ENCODE data around the gene GPRIN1.
A peak's percentile ranks its signal among the peaks of the same experiment; 100 is the strongest.

The GPRIN1 gene

GRCh38 chr5:176644878-176645670 is 35.1 kb upstream of the GPRIN1 start:
- Histone ChIP-seq H3K4me3 (ENCODE audit: low read depth, low read length) (peak overlapping the region; percentile 21), H3K36me3 (no peaks in the 10 kb centered on the region), H3K9me3 (ENCODE audit: severe bottlenecking) (no peaks in the 10 kb centered on the region), H3K27me3 (ENCODE audit: insufficient read depth, low read depth, severe bottlenecking) (no peaks in the 10 kb centered on the region), H3K27ac (peak overlapping the region; percentile 94)
- peak; percentile 86 for DNase-seq
- 0 out of 2 replicates have a peak, but pooled peaks have one; percentile 9 for TF ChIP-seq CTCF (IDR thresholded peaks at IDR 0.05; ENCODE audit: low read depth, low read length)

DNA sequence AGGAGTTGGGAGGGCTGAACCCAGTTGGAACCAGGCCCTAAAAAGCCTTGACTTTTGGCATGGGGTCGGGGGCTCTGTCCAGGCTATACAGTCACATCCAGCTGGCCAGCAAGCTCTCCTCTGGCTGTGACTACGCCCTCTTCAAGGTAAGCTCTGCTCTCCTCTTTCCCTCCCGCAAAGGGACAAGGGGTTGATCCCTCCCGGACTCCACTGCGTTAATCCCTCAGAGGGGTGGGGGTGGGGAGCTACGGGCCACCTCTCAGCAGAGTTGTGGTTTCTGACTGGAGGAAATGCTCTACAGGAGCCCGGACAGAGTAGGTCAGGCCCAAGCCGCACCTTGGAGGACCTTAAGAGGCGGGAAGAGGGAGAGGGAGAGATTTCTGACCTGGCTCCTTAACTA is 34.3 kb upstream of the GPRIN1 start:
- no peak for TF ChIP-seq CTCF (IDR thresholded peaks at IDR 0.05; ENCODE audit: low read depth, low read length)
- Histone ChIP-seq H3K27me3 (ENCODE audit: insufficient read depth, low read depth, severe bottlenecking) (no peaks in the 10 kb centered on the region), H3K27ac (peak overlapping the region; percentile 94), H3K9me3 (ENCODE audit: severe bottlenecking) (no peaks in the 10 kb centered on the region), H3K36me3 (no peaks in the 10 kb centered on the region), H3K4me3 (ENCODE audit: low read depth, low read length) (peak overlapping the region; percentile 21)
- peak; percentile 90 for DNase-seq

- no peak for TF ChIP-seq CTCF (IDR thresholded peaks at IDR 0.05; ENCODE audit: low read depth, low read length)
- H3K27ac ChIP-seq = peak overlapping the region; percentile 94
- no peak for DNase-seq
Observed at GRCh38 chr5:176643491-176644219, 33.7 kb upstream of the GPRIN1 start.

DNA sequence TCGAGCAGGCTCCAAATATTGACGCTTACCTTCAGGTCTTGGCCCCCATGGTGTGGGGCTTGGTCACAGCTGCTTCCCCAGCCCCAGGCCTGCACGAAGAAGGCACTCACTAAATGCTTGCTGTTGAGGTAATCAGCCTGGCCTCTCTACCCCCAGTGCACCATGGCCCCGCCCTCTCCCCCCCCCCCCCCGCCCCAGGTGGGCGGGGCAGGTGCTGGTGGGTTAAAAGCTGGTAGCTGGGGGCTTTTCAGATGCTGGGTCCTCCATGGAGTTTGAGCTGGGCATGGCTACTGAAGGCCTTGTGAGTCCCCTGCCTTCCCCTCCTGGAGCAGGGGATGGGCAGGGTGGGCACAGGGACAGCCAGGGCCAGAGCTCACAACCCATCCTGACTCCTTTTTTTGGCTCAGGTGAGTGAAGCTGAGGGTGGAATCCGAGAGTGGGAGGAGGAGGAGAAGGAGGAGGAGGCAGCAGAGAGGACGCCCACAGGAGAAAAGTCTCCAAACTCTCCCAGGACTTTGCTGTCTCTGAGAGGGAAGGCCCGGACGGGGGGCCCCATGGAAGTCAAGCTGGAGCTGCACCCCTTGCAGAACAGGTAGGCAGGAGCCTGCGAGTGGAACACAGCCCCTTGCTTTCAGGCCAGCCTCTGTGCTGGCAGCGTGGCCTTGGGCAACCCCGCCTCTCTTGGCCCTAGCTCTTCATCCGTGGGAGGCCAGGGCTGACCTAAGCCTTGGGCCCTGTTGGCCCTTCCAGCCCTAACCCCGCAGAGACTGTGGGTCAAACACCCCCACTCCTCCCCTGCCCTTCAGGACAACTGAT is 32.9 kb upstream of the GPRIN1 start:
- Histone ChIP-seq H3K36me3 (no peaks in the 10 kb centered on the region), H3K27ac (peak overlapping the region; percentile 94), H3K27me3 (ENCODE audit: insufficient read depth, low read depth, severe bottlenecking) (no peaks in the 10 kb centered on the region), H3K4me3 (ENCODE audit: low read depth, low read length) (no peak overlapping the region), H3K9me3 (ENCODE audit: severe bottlenecking) (no peaks in the 10 kb centered on the region)
- TF ChIP-seq CTCF (IDR thresholded peaks at IDR 0.05; ENCODE audit: low read depth, low read length) = no peak
- DNase-seq = no peak

More at GRCh38 chr5:176643491-176644219, 33.7 kb upstream of the GPRIN1 start:
- no peaks in the 10 kb centered on the region for H3K9me3 ChIP-seq (ENCODE audit: severe bottlenecking)
- H3K27me3 ChIP-seq (ENCODE audit: insufficient read depth, low read depth, severe bottlenecking) = no peaks in the 10 kb centered on the region
- H3K36me3 ChIP-seq = no peaks in the 10 kb centered on the region
- H3K4me3 ChIP-seq (ENCODE audit: low read depth, low read length) = peak overlapping the region; percentile 19

DNA sequence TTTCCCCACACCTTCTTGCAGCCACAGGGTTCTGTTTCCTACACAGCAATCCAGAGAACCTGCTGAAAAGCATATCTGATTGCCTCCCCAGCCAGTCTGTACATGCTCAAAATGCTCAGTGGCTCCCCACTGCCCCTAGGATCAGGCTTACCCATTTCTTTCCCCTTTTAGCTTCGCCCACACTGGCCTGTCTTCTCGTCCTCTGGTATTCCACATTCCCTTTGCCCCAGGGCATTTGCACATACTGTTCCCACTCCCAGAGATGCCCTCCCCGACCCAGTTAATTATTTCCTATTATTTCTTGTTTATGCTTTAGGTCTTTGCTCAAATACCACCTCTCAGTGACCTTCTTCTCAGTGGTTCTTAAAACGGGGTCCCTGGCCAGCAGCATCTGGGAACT is 30.7 kb upstream of the GPRIN1 start:
- H3K9me3 ChIP-seq (ENCODE audit: severe bottlenecking) = no peaks in the 10 kb centered on the region
- H3K4me3 ChIP-seq (ENCODE audit: low read depth, low read length) = no peak overlapping the region
- no peaks in the 10 kb centered on the region for H3K36me3 ChIP-seq
- DNase-seq = no peak
- no peaks in the 10 kb centered on the region for H3K27me3 ChIP-seq (ENCODE audit: insufficient read depth, low read depth, severe bottlenecking)
- H3K27ac ChIP-seq = no peak overlapping the region
- TF ChIP-seq CTCF (IDR thresholded peaks at IDR 0.05; ENCODE audit: low read depth, low read length) = no peak

All from WERI-Rb-1 (cell line).